ENCODE data around the gene DBN1. TPM values are rescaled to one million over a fixed set of nuclear protein-coding genes. Genes with fewer than 3 reads are reported as not detected.

DBN1 gene
- total RNA-seq, 1 donor from 2014 or later, result 371 TPM

DNA sequence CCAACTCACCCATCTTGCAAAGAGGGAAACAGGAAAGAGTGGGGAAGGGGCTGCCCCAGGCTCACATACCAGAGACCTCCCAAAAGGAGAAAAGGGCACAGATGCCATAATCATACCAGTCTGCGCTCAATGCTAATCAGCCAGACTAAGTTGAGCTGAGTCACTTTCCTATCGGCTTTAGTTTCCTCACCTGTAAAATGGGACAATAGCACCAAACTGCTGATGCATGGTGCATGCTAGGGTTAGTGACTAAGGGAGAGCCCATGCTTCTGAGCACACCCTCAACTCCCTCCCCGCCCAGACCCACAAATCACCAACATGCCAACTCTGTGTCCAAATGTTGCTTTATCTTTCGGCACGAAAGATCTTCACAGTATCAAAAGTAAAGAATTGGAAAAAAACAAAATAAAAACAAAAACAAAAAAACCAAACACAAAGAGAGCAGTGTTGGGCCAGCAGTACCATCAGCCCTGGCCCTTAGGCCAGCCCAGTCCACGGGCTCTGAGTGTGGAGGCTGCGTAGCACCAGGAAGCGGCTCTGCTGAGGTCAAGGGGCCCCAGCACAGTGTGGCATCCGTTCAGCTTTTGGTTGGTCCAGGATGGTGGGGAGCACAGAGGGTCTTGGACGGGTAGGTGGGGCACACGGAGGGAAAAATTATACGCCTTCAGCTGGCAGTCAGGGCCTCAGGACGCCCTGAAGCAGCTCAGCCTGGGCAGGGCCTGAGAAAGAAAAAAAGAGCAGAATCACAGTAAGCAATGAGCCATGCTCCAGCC, 46.2 kb upstream of the DBN1 start:
- Histone ChIP-seq H3K9ac (ENCODE audit: low read length) (no peak overlapping the region), H3K4me1 (ENCODE audit: insufficient read depth, low read length) (peaks cover 16% of the 10 kb centered on the region), H3K9me3 (ENCODE audit: insufficient read depth, low read depth, low read length) (no peaks in the 10 kb centered on the region), H4K20me1 (ENCODE audit: insufficient read depth, low read length) (peaks cover 33% of the 10 kb centered on the region), H3K4me2 (ENCODE audit: low read length) (peak overlapping the region; percentile 45), H3K4me3 (ENCODE audit: insufficient read depth, low read depth, low read length) (no peak overlapping the region), H3K79me2 (ENCODE audit: insufficient read depth, low read length) (peaks cover 35% of the 10 kb centered on the region), H3K27ac (ENCODE audit: low read depth, low read length) (no peak overlapping the region), H2AFZ (ENCODE audit: low read depth, low read length) (no peak overlapping the region), H3K27me3 (ENCODE audit: insufficient read depth, low read length) (no peaks in the 10 kb centered on the region), H3K36me3 (ENCODE audit: insufficient read depth, low read length) (peaks cover 31% of the 10 kb centered on the region)
- Mint-ChIP-seq H3K4me3 (ENCODE audit: unreplicated experiment) (peak overlapping the region; percentile 51), H3K9me3 (ENCODE audit: unreplicated experiment) (no peaks in the 10 kb centered on the region), H3K27me3 (ENCODE audit: low read depth, unreplicated experiment) (no peaks in the 10 kb centered on the region), H3K27ac (ENCODE audit: unreplicated experiment) (no peak overlapping the region), H3K4me1 (ENCODE audit: low read depth, unreplicated experiment) (peaks cover 7% of the 10 kb centered on the region), H3K36me3 (ENCODE audit: low read depth, unreplicated experiment) (peaks cover 18% of the 10 kb centered on the region)
- FAIRE-seq (no peak), DNase-seq (ENCODE audit: low read depth) (no peak)
- no peak for TF ChIP-seq EZH2 (IDR thresholded peaks at IDR 0.05; ENCODE audit: insufficient read depth, low read length)
- TF ChIP-seq, protein P1, sequence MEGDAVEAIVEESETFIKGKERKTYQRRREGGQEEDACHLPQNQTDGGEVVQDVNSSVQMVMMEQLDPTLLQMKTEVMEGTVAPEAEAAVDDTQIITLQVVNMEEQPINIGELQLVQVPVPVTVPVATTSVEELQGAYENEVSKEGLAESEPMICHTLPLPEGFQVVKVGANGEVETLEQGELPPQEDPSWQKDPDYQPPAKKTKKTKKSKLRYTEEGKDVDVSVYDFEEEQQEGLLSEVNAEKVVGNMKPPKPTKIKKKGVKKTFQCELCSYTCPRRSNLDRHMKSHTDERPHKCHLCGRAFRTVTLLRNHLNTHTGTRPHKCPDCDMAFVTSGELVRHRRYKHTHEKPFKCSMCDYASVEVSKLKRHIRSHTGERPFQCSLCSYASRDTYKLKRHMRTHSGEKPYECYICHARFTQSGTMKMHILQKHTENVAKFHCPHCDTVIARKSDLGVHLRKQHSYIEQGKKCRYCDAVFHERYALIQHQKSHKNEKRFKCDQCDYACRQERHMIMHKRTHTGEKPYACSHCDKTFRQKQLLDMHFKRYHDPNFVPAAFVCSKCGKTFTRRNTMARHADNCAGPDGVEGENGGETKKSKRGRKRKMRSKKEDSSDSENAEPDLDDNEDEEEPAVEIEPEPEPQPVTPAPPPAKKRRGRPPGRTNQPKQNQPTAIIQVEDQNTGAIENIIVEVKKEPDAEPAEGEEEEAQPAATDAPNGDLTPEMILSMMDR (IDR thresholded peaks at IDR 0.05; ENCODE audit: insufficient read depth, low read depth, low read length), result no peak

DNA sequence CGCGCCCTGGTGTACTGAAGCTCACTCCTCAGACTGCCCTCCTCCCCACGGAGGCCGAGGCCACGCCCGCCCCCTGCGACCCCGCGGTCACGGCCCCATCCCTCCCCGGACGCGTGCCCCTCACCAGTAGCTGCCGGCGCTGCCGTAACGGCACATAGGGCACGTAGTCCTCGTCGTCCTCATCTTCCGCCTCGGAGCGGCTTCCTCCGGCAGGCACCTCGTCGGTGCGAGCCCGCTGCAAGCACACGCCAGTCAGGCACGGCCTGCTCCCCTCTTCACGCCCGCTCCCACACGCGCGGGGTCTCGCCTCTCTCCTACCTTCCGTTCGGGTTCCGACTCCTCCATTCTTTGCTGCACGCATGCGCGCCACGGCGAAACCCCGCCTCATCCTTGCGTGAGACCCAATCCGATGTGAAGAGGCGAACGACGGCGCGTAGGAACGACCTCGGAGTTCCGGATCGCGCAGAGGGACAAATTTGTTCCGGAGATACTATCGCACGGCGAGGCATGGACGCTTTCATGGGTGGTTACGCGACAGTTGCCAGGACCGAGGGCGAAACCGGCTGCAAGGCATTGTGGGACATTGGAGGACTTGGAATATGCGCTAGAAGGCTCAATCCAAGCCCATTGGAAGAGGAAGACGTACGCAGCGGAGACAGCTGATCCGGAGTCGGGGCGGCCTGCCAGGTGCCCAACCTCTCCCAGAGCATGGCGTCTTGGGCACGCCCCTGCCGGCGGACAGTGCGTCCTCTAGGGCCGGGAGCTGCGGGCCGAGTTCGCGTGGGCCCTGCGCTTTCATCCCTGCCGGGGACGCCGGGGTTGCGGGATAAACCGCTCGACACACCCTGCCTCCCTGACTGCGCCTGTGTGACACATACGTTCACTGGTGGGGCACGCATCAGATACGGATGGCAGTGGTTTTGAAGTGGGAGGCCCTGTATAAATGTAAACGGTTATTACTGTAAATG, 43.5 kb upstream of the DBN1 start, which contains the start of gene DDX41:
DDX41 (minus strand) TSS at position 361 of the 968 bp plus-strand sequence; CDS start at position 345, 16 bp downstream.
- Histone ChIP-seq H2AFZ (ENCODE audit: low read depth, low read length) (peak within 1 kb of the TSS; percentile 78), H3K36me3 (ENCODE audit: insufficient read depth, low read length) (peaks cover 32% of the 10 kb centered on the region), H3K9ac (ENCODE audit: low read length) (peak within 1 kb of the TSS; percentile 94), H3K4me3 (ENCODE audit: insufficient read depth, low read depth, low read length) (peak within 1 kb of the TSS; percentile 85), H3K27ac (ENCODE audit: low read depth, low read length) (peak within 1 kb of the TSS; percentile 66), H3K9me3 (ENCODE audit: insufficient read depth, low read depth, low read length) (no peaks in the 10 kb centered on the region), H3K79me2 (ENCODE audit: insufficient read depth, low read length) (peaks cover 42% of the 10 kb centered on the region), H4K20me1 (ENCODE audit: insufficient read depth, low read length) (peaks cover 40% of the 10 kb centered on the region), H3K4me1 (ENCODE audit: insufficient read depth, low read length) (peaks cover 16% of the 10 kb centered on the region), H3K4me2 (ENCODE audit: low read length) (peak within 1 kb of the TSS; percentile 98), H3K27me3 (ENCODE audit: insufficient read depth, low read length) (no peaks in the 10 kb centered on the region)
- Mint-ChIP-seq H3K4me3 (ENCODE audit: unreplicated experiment) (peak within 1 kb of the TSS; percentile 87), H3K4me1 (ENCODE audit: low read depth, unreplicated experiment) (peaks cover 11% of the 10 kb centered on the region), H3K36me3 (ENCODE audit: low read depth, unreplicated experiment) (peaks cover 25% of the 10 kb centered on the region), H3K27ac (ENCODE audit: unreplicated experiment) (peak within 1 kb of the TSS; percentile 70), H3K9me3 (ENCODE audit: unreplicated experiment) (no peaks in the 10 kb centered on the region), H3K27me3 (ENCODE audit: low read depth, unreplicated experiment) (no peaks in the 10 kb centered on the region)
- DNase-seq (ENCODE audit: low read depth) (peak; percentile 97), FAIRE-seq (peak; percentile 96)
- TF ChIP-seq, protein P1 (IDR thresholded peaks at IDR 0.05; ENCODE audit: insufficient read depth, low read depth, low read length), result no peak
- no peak for TF ChIP-seq EZH2 (IDR thresholded peaks at IDR 0.05; ENCODE audit: insufficient read depth, low read length)

All from astrocyte (in vitro differentiated cells and primary cell).